LNCAP (cell line): ENCODE data around the gene TTC4.

Source experiments
- TF ChIP-seq, protein P1 (sequence below): fragments of 450-650 bp; IDR thresholded peaks from 2 replicates; pipeline ENCODE4 v1.5.1; 2017; ENCODE audit warnings: mild to moderate bottlenecking

The TTC4 gene

DNA sequence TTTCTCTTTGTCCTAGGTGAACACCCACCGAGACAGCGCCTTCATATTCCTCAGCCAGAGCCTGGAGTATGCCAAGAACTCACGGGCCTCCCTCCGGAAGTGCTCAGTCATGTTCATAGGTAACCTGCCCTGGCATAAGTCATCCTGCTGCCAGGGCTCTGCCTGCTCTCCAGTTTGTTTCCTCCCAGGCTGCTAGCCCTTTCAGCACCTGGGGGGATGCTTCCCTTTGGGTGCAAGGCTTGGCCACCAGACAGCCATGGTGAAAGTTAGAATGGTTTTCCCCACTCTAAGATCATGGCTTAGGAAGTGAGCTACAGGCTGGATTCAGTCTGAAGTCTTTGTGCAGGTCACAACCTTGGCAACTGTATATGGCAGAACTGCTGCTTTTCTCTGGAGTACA lies 9.2 kb upstream of the TTC4 start:
- TF ChIP-seq, protein P1, sequence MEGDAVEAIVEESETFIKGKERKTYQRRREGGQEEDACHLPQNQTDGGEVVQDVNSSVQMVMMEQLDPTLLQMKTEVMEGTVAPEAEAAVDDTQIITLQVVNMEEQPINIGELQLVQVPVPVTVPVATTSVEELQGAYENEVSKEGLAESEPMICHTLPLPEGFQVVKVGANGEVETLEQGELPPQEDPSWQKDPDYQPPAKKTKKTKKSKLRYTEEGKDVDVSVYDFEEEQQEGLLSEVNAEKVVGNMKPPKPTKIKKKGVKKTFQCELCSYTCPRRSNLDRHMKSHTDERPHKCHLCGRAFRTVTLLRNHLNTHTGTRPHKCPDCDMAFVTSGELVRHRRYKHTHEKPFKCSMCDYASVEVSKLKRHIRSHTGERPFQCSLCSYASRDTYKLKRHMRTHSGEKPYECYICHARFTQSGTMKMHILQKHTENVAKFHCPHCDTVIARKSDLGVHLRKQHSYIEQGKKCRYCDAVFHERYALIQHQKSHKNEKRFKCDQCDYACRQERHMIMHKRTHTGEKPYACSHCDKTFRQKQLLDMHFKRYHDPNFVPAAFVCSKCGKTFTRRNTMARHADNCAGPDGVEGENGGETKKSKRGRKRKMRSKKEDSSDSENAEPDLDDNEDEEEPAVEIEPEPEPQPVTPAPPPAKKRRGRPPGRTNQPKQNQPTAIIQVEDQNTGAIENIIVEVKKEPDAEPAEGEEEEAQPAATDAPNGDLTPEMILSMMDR, result no peak

DNA sequence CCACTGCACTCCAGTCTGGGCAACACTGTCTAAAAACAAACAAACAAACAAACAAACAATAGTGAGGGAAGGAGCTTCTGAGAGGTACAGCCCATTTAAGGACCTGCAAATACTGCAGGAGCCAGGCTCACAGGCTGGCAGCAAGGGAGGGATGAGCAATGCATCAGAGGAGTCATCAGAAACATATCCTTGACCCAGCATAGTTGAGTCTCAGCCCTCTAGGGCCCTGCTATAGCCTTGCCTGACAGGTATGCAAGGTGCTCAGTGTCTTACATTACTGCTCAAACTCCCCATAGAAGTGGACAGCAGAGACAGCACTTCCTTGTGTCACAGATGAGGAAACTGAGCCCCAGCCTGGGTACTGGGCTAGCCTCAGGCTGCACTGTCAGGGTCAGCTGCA lies 7.3 kb upstream of the TTC4 start:
- TF ChIP-seq, protein P1, result no peak

DNA sequence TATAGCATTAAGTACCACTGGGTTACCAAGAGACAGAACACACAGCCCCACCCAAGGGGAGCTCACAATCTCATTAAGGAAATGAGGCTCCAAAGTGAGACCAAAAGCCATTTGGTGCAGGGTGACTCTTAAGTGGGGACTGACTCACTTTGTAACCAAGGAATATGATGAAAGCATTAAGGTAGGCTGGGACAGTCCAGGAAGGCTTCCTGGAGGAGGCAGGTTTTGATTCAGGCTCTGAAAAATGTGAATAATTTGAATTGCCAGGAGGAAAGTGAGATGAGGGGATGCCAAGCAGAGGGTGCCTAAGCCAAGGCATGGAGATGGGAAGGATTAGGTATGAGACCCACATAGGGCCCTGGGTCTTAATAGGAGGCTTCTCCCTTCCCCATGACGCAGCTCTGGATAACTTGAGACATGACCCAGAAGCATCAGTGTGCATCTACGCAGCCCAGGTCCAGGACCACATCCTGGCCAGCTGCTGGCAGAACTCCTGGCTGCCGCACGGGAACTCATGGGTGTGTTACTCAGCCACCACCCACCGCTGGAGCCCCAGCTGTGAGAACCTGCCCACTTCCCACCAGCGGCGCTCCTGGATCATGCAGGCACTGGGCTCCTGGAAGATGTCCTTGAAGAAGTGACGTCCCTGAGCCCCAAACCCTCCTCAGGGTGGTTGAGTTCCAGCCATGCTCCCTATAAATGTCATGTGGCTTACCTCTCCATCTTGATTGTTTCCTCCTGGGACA lies 5.9 kb upstream of the TTC4 start:
- TF ChIP-seq, protein P1, result no peak

DNA sequence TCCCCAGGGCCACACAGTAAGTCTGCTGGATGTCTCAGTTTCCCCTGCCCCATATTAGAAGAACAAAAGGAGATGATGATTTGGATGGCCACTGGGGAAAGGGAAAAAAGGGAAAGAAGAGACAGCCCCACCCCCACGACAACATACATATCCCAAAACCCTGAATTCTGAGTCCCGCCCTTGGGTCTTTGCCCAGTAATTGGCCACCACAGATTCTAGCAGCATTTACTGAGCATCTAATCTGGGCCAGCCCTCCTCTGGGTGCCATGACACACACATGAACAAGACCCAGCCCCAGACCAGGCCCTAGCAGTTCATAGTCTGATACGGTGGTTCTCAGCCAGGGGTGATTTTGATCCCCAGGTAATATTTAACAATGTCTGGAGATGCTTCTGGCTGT lies 5.2 kb upstream of the TTC4 start:
- TF ChIP-seq, protein P1, result no peak

DNA sequence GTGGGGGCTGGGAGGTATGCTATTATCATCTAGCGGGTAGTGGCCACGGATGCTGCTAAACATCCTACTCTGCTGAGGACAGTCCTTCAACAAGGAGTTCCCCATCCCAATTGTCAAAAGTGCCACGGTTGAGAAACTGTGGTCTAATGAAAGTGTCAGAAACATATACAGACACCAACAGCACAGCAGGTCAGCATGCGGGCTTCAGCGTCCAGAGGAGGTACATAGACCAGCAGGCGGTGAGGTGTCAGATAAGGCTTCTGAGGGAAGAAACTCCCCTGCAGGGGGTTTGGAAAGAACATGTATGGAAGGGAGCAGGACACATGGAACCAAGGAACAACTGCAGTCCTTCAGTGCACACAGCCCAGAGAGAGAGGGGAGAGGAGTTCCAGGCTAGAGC lies 4.8 kb upstream of the TTC4 start:
- TF ChIP-seq, protein P1, result no peak

DNA sequence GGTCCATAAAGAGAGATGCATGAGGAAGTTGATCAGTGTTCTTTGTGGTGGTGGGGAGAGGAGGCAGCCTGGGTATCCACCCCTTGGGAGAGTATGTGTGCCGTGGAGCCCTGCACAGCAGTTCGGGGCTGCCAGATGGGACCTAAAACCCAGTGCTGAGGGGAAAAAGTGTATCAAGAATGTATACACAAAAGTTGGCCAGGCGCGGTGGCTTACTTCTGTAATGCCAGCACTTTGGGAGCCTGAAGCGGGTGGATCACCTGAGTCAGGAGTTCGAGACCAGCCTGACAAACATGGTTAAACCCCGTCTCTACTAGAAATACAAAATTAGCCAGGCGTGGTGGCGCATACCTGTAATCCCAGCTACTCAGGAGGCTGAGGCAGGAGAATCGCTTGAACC lies 4.1 kb upstream of the TTC4 start:
- TF ChIP-seq, protein P1, result no peak

DNA sequence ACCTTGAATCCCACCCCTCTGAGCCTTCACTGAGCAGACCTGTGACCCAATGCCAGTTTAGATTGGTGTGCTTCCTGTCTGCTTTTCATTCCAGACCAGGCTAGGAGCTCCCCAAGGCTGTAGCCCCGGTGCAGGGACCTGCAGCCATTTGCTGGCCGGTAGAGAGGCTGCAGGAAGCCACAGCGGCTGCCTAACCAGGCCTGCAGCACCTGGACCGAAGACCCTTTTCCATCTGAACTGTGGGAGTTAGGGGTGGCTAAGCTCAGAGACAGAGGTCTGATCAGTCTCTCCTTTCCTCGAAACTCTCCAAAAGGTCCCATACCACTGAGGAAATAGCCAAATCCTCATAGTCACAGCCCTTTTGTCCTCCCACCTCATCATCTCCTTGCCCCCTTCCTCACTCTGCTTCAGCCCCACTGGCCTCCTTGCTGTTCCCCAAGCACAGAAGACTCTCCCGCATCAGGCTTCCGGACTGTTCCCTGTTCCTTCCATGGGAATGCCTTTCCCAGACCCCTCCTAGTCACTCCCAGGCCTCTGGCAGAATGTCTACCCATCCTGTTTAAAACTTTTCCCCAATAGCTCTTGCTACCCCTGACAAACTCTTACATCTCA lies 674 bp upstream of the TTC4 start:
- TF ChIP-seq, protein P1, result no peak
